NCI-H69 (cell line): ENCODE data around the gene KIR3DL2.
"Not testable (repeated sequence)": the region's sequence is repeated elsewhere in the genome, so short reads cannot be mapped to it uniquely, and the experiment has no call there.

Experiments used
- DNase-seq: peaks from one replicate; lab custom pipeline; 2025; lab: John Stamatoyannopoulos, UW

KIR3DL2 gene

DNA sequence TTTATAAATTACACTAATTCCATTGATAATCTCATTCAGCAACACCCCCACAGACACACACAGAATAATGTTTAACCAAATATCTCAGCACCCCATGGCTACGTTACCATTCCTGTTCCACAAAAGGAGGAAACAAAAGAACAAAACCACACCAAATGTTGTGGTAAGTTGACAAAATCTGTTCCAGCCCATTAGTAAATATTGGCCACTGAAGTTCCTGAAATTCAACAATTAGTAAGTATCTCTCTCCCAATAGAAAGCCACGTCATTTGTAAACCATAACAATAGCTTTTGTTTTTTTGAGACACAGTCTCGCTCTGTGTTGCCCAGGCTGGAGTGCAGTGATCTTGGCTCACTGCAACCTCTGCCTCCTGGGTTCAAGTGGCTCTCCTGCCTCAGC lies 21.5 kb downstream of the KIR3DL2 start:
- DNase-seq = no peak

DNA sequence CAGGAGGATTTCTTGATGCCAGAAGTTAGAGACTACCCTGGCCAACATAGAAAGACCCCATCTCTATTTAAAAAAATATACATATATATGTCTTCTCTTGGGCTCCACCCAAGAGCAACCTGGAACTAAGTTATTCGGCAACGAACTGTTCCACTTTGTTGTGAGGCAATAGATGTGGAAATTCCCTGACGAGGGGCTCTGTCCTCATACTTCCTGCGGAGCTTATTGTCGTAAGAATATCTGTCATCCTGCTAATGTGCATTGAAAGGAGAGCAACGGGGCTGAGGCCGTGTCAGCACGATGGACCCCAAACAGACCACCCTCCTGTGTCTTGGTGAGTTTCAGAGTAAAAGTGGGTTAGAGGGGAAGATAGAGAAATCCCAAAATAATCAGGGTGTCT lies 23.7 kb downstream of the KIR3DL2 start, which contains the start of gene FCAR:
TSS of gene FCAR (plus strand) at position 246 of the 400 bp plus-strand sequence. CDS start at position 301, 55 bp downstream.
- DNase-seq = no peak

DNA sequence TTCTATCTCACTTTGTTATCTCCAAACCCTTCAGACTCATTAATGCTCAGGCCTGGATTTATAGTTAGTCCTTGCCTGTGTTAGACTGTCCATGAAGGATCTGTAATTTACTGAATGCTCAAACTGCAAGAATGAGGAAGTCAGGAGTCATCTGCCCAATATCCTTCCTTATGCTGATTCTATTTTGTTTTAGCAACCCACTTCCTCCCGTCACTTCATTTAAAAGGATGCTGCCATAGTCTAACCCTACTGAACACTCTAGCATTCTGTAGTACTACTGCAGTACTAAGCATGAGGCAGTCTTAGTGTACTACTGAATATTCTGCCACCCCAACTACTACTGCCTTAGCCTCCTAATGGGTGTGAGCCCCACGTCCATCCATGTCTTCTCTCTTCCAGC lies 25.3 kb downstream of the KIR3DL2 start:
- DNase-seq = no peak

DNA sequence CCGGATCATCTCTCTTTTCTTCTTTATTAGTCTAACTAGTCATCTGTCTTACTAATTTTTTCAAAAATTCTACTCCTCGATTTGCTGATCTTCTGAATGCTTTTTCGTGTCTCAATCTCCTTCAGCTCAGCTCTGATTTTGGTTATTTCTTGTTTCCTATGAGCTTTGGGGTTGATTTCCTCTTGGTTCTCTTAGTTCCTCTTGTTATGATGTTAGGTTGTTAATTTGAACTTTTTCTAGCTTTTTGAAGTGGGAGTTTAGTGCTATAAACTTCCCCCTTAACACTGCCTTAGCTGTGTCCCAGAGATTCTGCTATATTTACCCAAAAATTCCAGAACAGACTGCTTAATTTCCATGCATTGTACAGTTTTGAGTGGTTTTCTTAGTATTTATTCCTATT lies 27.2 kb downstream of the KIR3DL2 start:
- no peak for DNase-seq

DNA sequence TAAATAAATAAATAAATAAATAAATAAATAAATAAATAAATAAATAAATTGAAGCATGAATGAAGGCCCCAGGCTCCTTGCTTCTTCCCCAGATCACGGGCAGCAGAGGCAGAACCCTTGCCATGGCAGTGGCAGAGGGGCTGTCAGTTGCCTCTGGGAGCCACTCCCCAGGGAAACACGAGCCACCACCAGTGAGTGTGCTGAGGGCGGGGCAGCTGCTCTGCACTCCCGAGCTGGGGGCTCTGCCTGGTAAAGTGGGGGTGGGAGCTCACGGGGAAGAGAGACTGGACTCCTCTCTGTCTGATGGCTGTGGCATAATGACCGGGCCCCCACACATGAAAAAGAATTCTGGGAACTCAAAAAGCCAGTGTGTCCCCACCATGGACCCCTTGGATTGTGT lies 31.6 kb downstream of the KIR3DL2 start:
- DNase-seq = no peak

DNA sequence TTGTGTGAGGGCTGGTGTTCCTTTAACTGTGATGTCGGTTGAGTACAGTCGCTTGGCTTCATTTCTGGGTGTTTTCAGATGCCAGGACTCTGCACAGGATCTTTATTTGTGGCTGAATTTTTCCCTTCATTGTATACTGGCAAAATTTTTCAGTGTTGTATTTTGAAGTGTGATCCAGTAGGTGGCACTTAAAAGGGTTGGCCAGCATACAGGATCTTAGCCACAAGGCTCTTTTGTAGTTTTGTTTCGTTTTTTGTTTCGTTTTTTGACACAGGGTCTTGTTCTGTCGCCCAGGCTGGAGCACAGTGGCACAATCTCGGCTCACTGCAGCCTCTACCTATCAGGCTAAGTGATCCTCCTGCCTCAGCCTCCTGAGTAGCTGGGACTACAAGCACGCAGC lies 32.5 kb downstream of the KIR3DL2 start:
- no peak for DNase-seq

DNA sequence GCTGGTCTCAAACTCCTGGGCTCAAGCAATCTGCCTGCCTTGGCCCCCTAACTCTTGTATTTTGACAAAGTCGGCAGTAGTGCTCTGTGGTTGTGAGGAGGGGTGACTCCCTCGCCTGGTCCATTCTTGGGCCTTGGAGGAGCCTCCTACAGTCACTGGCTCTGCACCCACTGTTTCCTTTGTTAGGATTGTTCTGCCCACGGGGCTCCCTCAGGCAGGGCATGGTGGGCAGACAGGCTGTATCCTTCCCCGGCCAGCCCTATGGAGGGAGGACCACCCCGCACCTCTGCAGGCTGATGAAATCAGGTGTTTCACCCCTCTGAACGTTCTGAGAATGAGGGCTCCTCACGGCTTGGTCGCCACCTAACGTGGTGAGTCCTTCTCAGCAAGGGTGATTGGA lies 33.0 kb downstream of the KIR3DL2 start:
- DNase-seq = no peak

DNA sequence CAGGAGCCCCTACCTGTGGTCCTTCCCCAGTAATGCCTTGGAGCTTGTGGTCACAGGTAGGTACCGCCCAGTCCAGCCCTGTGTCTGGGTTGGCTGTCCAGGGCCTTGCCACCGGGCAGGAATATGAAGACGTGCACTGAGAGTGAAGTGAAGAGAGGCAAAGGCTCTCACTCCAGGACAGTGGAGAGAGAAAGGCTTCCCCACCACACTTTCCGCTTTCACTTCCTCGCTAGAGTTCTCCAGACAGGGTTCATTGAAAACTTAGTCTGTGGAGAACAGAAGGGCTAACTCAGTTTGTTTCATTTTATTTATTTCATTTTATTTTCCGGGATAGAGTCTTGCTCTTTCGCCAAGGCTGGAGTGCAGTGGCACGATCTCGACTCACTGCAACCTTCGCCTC lies 38.0 kb downstream of the KIR3DL2 start:
- DNase-seq = no peak

DNA sequence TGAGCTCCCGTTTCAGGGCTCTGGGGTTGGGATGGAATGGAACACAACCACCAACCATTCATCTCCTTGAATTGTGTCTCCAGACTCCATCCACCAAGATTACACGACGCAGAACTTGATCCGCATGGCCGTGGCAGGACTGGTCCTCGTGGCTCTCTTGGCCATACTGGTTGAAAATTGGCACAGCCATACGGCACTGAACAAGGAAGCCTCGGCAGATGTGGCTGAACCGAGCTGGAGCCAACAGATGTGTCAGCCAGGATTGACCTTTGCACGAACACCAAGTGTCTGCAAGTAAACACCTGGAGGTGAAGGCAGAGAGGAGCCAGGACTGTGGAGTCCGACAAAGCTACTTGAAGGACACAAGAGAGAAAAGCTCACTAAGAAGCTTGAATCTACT lies 39.3 kb downstream of the KIR3DL2 start:
- no peak for DNase-seq

DNA sequence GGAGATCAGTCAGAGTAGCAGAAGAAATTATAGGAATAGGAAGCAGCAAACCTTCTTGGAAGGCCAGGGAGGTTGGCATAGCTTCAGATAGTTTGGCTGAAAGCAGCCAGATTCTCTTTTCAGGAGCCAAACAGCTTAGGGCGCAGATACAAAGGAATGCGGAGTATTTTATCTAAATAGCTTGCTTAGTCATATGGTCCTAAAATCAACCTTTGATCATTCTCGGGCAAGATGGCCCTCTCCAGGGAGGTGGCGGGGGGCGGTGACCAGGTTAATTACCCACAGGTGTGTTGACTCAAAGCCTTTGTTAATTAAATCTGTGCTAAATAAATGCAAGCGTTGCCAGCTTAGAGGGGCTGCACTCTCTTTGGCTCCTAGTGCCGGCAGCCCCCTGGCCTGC lies 43.2 kb downstream of the KIR3DL2 start:
- no peak for DNase-seq

DNA sequence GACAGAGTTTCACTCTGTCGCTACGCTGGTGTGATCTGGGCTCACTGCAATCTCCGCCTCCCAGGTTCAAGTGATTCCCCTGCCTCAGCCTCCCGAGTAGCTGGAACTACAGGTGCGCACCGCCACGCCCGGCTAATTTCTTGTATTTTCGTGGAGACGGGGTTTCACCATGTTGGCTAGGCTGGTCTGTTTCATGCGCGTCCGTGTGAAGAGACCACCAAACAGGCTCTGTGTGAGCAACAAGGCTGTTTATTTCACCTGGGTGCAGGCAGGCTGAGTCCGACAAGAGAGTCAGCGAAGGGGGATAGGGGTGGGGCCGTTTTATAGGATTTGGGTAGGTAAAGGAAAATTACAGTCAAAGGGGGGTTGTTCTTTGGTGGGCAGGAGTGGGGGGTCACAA lies 43.9 kb downstream of the KIR3DL2 start:
- DNase-seq = not testable (repeated sequence)

DNA sequence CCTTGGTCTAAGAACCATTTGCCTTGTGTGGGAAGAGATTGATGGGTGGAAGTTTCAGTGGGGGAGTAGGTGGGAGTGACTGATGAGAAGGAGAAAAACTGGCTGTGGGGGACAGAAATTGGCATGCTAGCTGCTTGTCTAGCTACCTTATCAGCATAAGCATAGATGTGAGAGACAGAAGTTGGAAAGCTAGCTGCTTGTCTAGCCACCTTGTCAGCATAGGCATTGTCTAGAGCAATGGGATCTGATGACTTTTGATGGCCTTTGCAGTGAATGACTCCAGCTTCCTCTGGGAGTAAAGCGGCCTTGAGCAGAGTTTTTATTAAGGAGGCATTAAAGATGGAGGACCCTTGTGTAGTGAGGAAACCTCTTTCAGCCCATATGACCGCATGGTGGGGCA lies 45.8 kb downstream of the KIR3DL2 start:
- DNase-seq = no peak

DNA sequence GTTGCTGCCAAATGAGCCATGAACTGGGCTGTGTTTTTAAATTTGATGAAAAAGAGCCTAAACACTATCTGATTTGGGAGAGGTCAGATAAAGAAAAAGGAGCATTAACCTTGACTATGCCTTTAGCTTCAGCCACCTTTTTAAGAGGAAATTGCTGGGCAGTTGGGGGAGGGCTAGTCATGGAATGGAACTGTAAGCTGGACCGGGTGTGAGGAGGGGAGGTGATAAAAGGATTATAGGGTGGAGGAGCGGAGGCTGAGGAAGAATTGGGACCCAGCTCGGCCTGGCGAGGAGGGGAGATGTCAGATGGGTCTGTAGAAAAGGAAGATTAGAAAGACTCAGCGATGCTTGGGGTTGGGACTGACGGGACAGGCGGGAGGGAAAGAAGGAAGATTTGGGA lies 48.4 kb downstream of the KIR3DL2 start:
- not testable (repeated sequence) for DNase-seq

DNA sequence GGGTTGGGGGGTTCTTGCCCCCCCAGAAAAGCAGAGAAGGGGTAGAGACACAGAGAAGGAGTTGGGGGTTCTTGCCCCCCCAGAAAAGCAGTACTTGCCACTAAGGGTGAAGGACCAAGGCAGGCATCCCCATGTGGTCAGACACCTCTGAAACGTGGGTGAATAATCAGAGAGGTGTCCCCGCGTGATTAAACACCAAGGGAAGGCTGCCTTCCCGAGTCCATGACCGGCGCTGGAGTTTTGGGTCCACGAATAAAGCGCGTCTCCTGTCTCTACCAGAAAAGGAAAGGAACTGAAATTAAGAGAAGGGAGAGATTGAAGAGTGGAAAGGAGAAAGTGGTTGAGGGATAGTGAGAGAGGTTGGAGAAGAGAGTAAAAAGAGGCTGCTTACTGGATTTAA lies 49.4 kb downstream of the KIR3DL2 start:
- DNase-seq = not testable (repeated sequence)

DNA sequence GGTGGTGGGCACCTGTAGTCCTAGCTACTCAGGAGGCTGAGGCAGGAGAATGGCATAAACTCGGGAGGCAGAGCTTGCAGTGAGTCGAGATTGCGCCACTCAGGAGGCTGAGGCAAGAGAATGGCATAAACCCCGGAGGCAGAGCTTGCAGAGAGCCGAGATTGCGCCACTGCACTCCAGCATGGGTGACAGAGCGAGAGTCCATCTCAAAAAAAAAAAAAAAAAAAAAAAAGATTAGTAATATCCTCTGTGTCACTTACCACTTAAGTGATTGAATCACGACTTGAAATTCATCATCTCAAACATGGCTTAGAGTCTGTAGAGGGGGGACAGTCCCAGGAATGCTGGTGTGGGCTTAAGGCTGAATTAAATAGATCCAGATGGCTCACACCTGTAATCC lies 50.9 kb downstream of the KIR3DL2 start:
- not testable (repeated sequence) for DNase-seq

DNA sequence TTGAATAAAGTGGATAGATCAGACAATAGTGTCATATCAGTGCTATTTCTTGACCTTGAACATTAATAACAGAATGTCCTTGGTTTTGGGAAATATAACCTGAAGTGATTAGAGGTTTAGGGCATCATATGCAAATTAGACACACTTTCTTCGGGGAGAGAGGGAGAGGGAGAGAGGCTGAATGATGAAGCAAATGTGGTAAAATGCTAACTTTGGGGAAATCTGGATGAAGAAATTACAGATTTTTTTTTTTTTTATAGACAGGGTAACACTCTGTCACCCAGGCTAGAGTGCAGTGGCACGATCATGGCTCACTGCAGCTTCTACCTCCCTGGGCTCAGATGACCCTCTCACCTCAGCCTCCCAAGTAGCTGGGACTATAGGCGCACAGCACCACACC lies 51.8 kb downstream of the KIR3DL2 start:
- no peak for DNase-seq

DNA sequence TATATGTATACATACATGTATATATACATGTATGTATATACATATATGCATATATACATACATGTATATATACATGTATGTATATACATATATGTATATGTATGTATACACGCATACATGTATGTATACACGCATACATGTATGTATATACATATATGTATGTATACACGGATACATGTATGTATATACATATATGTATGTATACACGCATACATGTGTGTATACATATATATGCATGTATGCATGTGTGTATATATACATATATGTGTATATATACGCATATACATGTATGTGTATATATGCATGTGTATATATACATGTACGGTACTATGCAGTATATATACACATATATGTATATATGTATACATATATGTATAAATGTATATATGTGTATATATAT lies 53.1 kb downstream of the KIR3DL2 start:
- no peak for DNase-seq

DNA sequence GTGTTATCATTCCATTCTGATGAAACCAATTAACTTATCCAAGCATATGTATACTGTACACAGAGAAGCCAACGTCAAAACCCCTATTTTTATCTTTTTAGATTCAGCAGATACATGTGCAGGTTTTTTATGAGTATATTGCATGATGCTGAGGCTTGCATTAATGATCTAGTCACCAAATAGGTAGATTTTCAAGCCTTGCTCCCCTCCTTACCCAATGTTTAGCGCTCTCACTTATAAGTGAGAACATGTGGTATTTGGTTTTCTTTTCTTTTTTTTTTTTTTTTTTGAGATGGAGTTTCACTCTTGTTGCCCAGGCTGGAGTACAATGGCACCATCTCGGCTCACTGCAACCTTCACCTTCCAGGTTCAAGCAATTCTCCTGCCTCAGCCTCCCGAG lies 54.0 kb downstream of the KIR3DL2 start:
- DNase-seq = not testable (repeated sequence)

DNA sequence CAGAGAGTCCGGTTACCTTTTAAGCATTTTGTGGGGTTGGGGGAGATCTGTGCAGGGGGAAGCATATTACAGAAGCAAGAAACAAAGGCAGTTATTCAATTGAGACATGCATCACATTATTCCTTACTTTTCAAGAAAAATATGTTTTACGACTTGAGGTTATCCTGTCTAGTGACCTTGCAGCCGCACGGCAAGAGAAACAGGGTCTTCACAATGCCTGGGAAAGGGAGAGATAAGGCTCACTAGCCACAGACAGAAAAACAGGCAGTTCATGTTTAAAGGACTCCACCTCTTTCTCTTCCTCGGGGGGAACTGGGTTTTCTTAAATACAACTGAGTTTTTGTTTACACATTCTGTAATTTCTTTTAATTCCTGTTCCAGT lies 55.2 kb downstream of the KIR3DL2 start:
- no peak for DNase-seq

DNA sequence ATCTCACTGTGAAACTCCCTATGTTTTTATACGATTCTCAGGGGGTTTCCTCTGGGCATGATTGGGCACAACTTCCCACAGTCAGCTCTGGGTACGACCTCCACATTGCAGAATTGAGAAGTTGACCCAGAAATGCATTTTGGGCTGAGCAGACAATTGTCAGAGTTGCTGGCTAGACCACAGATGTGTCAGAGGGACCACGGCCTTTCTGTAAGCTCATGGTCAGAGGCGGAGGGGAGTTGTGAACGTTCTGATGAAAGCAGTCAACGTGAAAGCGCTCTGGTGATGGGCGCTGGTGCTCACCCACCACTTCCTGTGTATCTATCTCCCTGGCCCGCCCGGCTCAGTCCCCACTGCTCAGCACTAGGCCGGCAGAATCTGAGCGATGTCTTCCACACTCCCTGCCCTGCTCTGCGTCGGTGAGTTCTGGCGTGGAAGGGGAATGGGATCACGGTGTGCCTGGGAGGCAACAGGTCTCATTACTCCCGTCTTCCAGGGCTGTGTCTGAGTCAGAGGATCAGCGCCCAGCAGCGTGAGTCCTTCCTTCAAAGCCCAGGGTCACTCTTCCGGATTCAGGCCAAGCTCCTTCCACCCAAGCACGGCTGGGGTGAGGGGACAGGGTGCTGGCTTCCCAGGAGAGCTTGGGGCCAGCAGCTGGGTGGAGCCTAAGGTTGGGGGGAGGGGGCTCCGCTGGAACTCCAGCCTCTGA lies 55.7 kb downstream of the KIR3DL2 start, which contains the start of gene NCR1:
TSS of gene NCR1 (plus strand) at position 346 of the 709 bp plus-strand sequence. CDS start at position 386, 40 bp downstream.
- no peak for DNase-seq

DNA sequence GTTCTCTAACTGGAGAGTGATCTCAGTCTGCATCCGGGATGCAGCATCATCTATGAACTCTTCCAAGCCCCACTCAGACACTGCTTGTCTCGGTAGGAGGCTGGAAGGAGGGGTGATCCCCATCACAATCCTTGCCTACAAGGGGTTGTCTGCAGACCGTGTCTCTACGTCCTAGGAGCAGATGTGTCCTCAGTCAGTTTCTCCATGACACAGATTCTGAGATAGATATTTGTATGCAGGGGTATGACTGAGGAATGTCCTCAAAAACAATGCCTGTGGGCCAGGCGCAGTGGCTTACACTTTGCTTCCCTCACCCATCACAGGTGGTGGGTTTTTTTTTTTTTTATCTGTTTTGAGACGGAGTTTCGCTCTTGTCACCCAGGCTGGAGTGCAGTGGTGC lies 56.6 kb downstream of the KIR3DL2 start:
- no peak for DNase-seq

DNA sequence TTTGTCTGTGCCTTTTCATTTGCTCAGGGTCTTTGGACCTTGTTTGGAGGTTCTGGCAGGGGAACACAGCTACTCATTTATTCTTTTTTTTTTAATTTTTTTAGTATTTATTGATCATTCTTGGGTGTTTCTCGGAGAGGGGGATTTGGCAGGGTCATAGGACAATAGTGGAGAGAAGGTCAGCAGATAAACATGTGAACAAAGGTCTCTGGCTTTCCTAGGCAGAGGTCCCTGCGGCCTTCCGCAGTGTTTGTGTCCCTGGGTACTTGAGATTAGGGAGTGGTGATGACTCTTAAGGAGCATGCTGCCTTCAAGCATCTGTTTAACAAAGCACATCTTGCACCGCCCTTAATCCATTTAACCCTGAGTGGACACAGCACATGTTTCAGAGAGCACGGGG lies 57.7 kb downstream of the KIR3DL2 start:
- not testable (repeated sequence) for DNase-seq
